HG03342 (cell line): Measurements from ENCODE around the gene PAIP2.

Source experiments
- ATAC-seq: cut with Tn5 transposase; IDR thresholded peaks from one replicate; pipeline ENCODE4 v1.9.1; 2021; ENCODE audit warnings: mild to moderate bottlenecking, moderate library complexity; ENCODE audit not compliant: unreplicated experiment

The PAIP2 gene

GRCh38 chr5:139390639-139391569, 49.2 kb downstream of the PAIP2 start:
- ATAC-seq, result no peak

- no peak for ATAC-seq
Observed at GRCh38 chr5:139391570-139392323, 50.1 kb downstream of the PAIP2 start.

GRCh38 chr5:139392324-139392677, 50.6 kb downstream of the PAIP2 start:
- ATAC-seq, result peak; percentile 8

GRCh38 chr5:139392678-139393496, 51.2 kb downstream of the PAIP2 start:
- ATAC-seq, result peak; percentile 54

GRCh38 chr5:139393497-139394122, 52.0 kb downstream of the PAIP2 start:
- ATAC-seq, result no peak

- ATAC-seq, result no peak
Observed at GRCh38 chr5:139394123-139394653, 52.5 kb downstream of the PAIP2 start.

- ATAC-seq, result no peak
Observed at GRCh38 chr5:139394654-139395566, 53.3 kb downstream of the PAIP2 start, which contains the start of gene PROB1. PROB1 (minus strand) TSS chr5:139395104; CDS start chr5:139395081, 23 bp downstream.

GRCh38 chr5:139395844-139396640, 54.4 kb downstream of the PAIP2 start:
- no peak for ATAC-seq

GRCh38 chr5:139396691-139397090, 55.0 kb downstream of the PAIP2 start:
- ATAC-seq, result no peak

- ATAC-seq, result no peak
Observed at GRCh38 chr5:139397921-139398320, 56.3 kb downstream of the PAIP2 start.

- no peak for ATAC-seq
Observed at GRCh38 chr5:139399501-139400121, 58.0 kb downstream of the PAIP2 start.

GRCh38 chr5:139401546-139401945, 59.9 kb downstream of the PAIP2 start:
- ATAC-seq, result no peak

- no peak for ATAC-seq
Observed at GRCh38 chr5:139402561-139403158, 61.0 kb downstream of the PAIP2 start.

GRCh38 chr5:139403418-139403786, 61.7 kb downstream of the PAIP2 start:
- ATAC-seq, result no peak

GRCh38 chr5:139403787-139404483, 62.3 kb downstream of the PAIP2 start, which contains the start of gene SPATA24:
SPATA24 (minus strand) TSS chr5:139404089; CDS start chr5:139404060, 29 bp downstream.
- peak; percentile 81 for ATAC-seq

- no peak for ATAC-seq
Observed at GRCh38 chr5:139404484-139404840, 62.8 kb downstream of the PAIP2 start.

- ATAC-seq, result no peak
Observed at GRCh38 chr5:139406963-139407362, 65.3 kb downstream of the PAIP2 start.
